Measurements from ENCODE around the gene AIMP1. TPM values are rescaled to one million over a fixed set of nuclear protein-coding genes. Genes with fewer than 3 reads are reported as not detected.

Gene AIMP1
- total and polyA plus RNA-seq, 10 of the 15 experiments (the other 5 are each of a cell fraction or from before 2014, with no cell fraction given), result 18.6 to 131 (median 56.5) TPM

- no peak for TF ChIP-seq ZNF687 (IDR thresholded peaks at IDR 0.05)
- no peak for TF ChIP-seq MAX (IDR thresholded peaks at IDR 0.05; ENCODE audit: low read depth, low read length)
- no peak for TF ChIP-seq HCFC1 (IDR thresholded peaks at IDR 0.05; ENCODE audit: low read length)
Measured at GRCh38 chr4:106364282-106364681, 47.9 kb downstream of the AIMP1 start (continued).

GRCh38 chr4:106365613-106366012 is 49.3 kb downstream of the AIMP1 start:
- RAD21 ChIA-PET (ENCODE audit: unreplicated experiment), result no interaction called here
- no peak for ATAC-seq
- Histone ChIP-seq H2AFZ (ENCODE audit: control insufficient read depth, low read depth, low read length) (no peak overlapping the region), H4K20me1 (ENCODE audit: control insufficient read depth, insufficient read depth) (no peaks in the 10 kb centered on the region), H3K9me3 (replicated peaks; ENCODE audit: control insufficient read depth, insufficient read depth, low read length) (no peaks in the 10 kb centered on the region), H3K27me3 (replicated peaks in 1 of 2; ENCODE audit: control insufficient read depth in 2 of 2, insufficient read depth in 2 of 2, low read length in 1 of 2) (no peaks in the 10 kb centered on the region), H3K27ac (ENCODE audit: control insufficient read depth, insufficient read depth) (no peak overlapping the region), H3K4me2 (ENCODE audit: control insufficient read depth, insufficient read depth) (no peak overlapping the region), H3K4me1 (ENCODE audit: control insufficient read depth, insufficient read depth, low read length) (no peaks in the 10 kb centered on the region), H3K36me3 (ENCODE audit: control insufficient read depth in 2 of 2, insufficient read depth in 2 of 2, low read length in 1 of 2) (no peaks in the 10 kb centered on the region), H3K79me2 (ENCODE audit: control insufficient read depth, insufficient read depth, low read length) (no peaks in the 10 kb centered on the region), H3K9ac (ENCODE audit: control insufficient read depth, insufficient read depth, low read length) (no peak overlapping the region), H3K4me3 (no peak overlapping the region)
- in situ Hi-C loops (cut with MboI) (no loop called here), intact Hi-C loops (cut with micrococcal nuclease; ENCODE audit: unreplicated experiment) (loop anchor here (5.0 kb wide), 1 partner anchor 817 kb away; no protein-coding TSS in a partner anchor)
- WGBS (ENCODE audit: insufficient coverage, insufficient replicate concordance, low lambda C conversion rate, missing lambda C conversion rate), result 13% methylated on average over 1 of the region's 1 CpG
- SMC1A ChIA-PET (ENCODE audit: uncharacterized antibody, unreplicated experiment), result interaction anchor here (1.1 to 1.5 kb wide), 2 partner anchors 14 to 100 kb away, joined by 3 read pairs; no protein-coding TSS in a partner anchor
- no peak for DNase-seq (ENCODE audit: low read depth, low spot score)
- CTCF ChIA-PET, result interaction anchor here (0.9 kb wide), 1 partner anchor 533 kb away, joined by 4 read pairs; no protein-coding TSS in a partner anchor
- no TSS peak for BruUV-seq (replicated peaks)
- POLR2A ChIA-PET, result no interaction called here
- no peak for FAIRE-seq
- no peak for TF ChIP-seq CBX5 (IDR thresholded peaks at IDR 0.05; ENCODE audit: low read depth)
- no peak for TF ChIP-seq NR2F1 (conservative IDR thresholded peaks at IDR 0.05)
- TF ChIP-seq NRF1 (conservative IDR thresholded peaks at IDR 0.05; ENCODE audit: low read depth, low read length), result no peak
- TF ChIP-seq BCLAF1 (IDR thresholded peaks at IDR 0.05), result no peak
- no peak for TF ChIP-seq MTA3 (IDR thresholded peaks at IDR 0.05; ENCODE audit: borderline replicate concordance, low read length)
- TF ChIP-seq GABPA (IDR thresholded peaks at IDR 0.05; ENCODE audit: low read depth), result no peak
- TF ChIP-seq POU2F2 (IDR thresholded peaks at IDR 0.05; ENCODE audit: borderline replicate concordance, low read depth, low read length), result no peak
- TF ChIP-seq RBBP5 (conservative IDR thresholded peaks at IDR 0.05), result no peak
- TF ChIP-seq ATF3 (IDR thresholded peaks at IDR 0.05; ENCODE audit: borderline replicate concordance, extremely low read depth, low read depth, low read length), result no peak
- no peak for TF ChIP-seq PAX8 (IDR thresholded peaks at IDR 0.05)
- no peak for TF ChIP-seq ZZZ3 (IDR thresholded peaks at IDR 0.05; ENCODE audit: control insufficient read depth, insufficient read length, low read depth)
- no peak for TF ChIP-seq YY1 (IDR thresholded peaks at IDR 0.05; ENCODE audit: low read depth, low read length)
- TF ChIP-seq ZNF274 (IDR thresholded peaks at IDR 0.05; ENCODE audit: insufficient read depth, insufficient read length), result no peak
- no peak for TF ChIP-seq LARP7 (IDR thresholded peaks at IDR 0.05)
- TF ChIP-seq SRF (IDR thresholded peaks at IDR 0.05; ENCODE audit: low read depth in 2 of 2, low read length in 2 of 2), result no peak
